ENCODE data around the gene PATJ. TPM values are rescaled to one million over a fixed set of nuclear protein-coding genes. Genes with fewer than 3 reads are reported as not detected.

Gene PATJ
- total RNA-seq, 1 experiment from 2014 or later = 28.7 TPM

DNA sequence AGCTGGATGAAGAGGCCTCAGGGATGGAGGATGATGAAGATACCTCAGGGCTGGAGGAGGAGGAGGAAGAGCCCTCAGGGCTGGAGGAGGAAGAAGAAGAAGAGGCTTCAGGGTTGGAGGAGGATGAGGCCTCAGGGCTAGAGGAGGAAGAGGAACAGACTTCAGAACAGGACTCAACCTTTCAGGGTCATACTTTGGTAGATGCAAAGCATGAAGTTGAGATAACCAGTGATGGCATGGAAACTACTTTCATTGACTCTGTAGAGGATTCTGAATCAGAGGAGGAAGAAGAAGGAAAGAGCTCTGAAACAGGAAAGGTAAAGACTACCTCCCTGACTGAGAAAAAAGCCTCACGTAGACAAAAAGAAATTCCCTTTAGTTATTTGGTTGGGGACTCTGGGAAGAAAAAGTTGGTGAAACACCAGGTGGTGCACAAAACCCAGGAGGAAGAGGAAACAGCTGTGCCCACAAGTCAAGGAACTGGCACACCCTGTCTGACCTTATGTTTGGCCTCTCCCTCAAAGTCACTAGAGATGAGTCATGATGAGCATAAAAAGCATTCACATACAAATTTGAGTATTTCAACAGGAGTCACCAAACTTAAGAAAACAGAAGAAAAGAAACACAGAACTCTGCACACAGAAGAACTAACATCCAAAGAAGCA is 467.8 kb downstream of the PATJ start:
- Histone ChIP-seq H3K9ac (ENCODE audit: low read length) (no peak overlapping the region), H2AFZ (ENCODE audit: low read length) (no peak overlapping the region), H3K79me2 (ENCODE audit: low read length) (no peaks in the 10 kb centered on the region), H3K36me3 (ENCODE audit: low read depth, low read length) (no peaks in the 10 kb centered on the region), H3F3A (ENCODE audit: low read length, unreplicated experiment) (no peaks in the 10 kb centered on the region), H3K4me2 (ENCODE audit: low read length) (0 out of 2 replicates have a peak overlapping the region, but pooled peaks have one; percentile 14), H3K9me2 (replicated peaks; ENCODE audit: low read length) (no peaks in the 10 kb centered on the region), H3K9me3 (ENCODE audit: low read length) (peaks cover 9% of the 10 kb centered on the region; the same call in 1 of the 2 replicates), H4K20me1 (ENCODE audit: low read length) (no peaks in the 10 kb centered on the region), H3K4me3 (ENCODE audit: low read length) (no peak overlapping the region), H3K27ac (ENCODE audit: low read length) (no peak overlapping the region), H3K4me1 (ENCODE audit: insufficient read depth, low read length) (peaks cover 10% of the 10 kb centered on the region), H3K27me3 (ENCODE audit: low read length) (no peaks in the 10 kb centered on the region)
- peak; percentile 58 for TF ChIP-seq CTCF (conservative IDR thresholded peaks at IDR 0.05; ENCODE audit: low read depth, low read length)
- TF ChIP-seq EZH2phosphoT487 (IDR thresholded peaks at IDR 0.05; ENCODE audit: borderline replicate concordance, low read length) = no peak
- DNase-seq (peak; percentile 75), ATAC-seq (peak; percentile 79)
- no TSS peak for BruUV-seq (replicated peaks)
- POLR2A ChIA-PET (ENCODE audit: unreplicated experiment) = no interaction called here
- CTCF ChIA-PET = no interaction called here
- intact Hi-C loops (cut with micrococcal nuclease) = loop anchor here (1.0 kb wide), 1 partner anchor 197 kb away; no protein-coding TSS in a partner anchor

DNA sequence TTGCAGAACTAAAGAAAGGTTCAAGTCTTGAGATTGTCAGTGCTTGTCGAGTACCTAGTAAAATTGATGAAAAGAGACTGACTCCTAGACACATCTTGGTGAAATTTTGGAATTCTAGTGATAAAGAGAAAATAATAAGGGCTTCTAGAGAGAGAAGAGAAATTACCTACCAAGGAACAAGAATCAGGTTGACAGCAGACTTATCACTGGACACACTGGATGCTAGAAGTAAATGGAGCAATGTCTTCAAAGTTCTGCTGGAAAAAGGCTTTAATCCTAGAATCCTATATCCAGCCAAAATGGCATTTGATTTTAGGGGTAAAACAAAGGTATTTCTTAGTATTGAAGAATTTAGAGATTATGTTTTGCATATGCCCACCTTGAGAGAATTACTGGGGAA is 468.7 kb downstream of the PATJ start:
- no peak for TF ChIP-seq CTCF (conservative IDR thresholded peaks at IDR 0.05; ENCODE audit: low read depth, low read length)
- TF ChIP-seq EZH2phosphoT487 (IDR thresholded peaks at IDR 0.05; ENCODE audit: borderline replicate concordance, low read length) = no peak
- TF ChIP-seq EZH2 (IDR thresholded peaks at IDR 0.05; ENCODE audit: low read length, unreplicated experiment) = no peak
- DNase-seq (no peak), ATAC-seq (no peak)
- H2AFZ ChIP-seq (ENCODE audit: low read length) = no peak overlapping the region
- H4K20me1 ChIP-seq (ENCODE audit: low read length) = no peaks in the 10 kb centered on the region
- no peaks in the 10 kb centered on the region for H3K79me2 ChIP-seq (ENCODE audit: low read length)
- H3K4me2 ChIP-seq (ENCODE audit: low read length) = no peak overlapping the region
- H3K4me1 ChIP-seq (ENCODE audit: insufficient read depth, low read length) = peaks cover 10% of the 10 kb centered on the region
- no TSS peak for BruUV-seq (replicated peaks)
- no peaks in the 10 kb centered on the region for H3K27me3 ChIP-seq (ENCODE audit: low read length)
- H3K9me2 ChIP-seq (replicated peaks; ENCODE audit: low read length) = no peaks in the 10 kb centered on the region
- H3F3A ChIP-seq (ENCODE audit: low read length, unreplicated experiment) = no peaks in the 10 kb centered on the region
- CTCF ChIA-PET = no interaction called here
- intact Hi-C loops (cut with micrococcal nuclease) = loop anchor here (1.0 kb wide), 1 partner anchor 196 kb away; no protein-coding TSS in a partner anchor
- no peak overlapping the region for H3K4me3 ChIP-seq (ENCODE audit: low read length)
- H3K27ac ChIP-seq (ENCODE audit: low read length) = no peak overlapping the region
- H3K36me3 ChIP-seq (ENCODE audit: low read depth, low read length) = no peaks in the 10 kb centered on the region
- H3K9me3 ChIP-seq (ENCODE audit: low read length) = peaks cover 9% of the 10 kb centered on the region; the same call in 1 of the 2 replicates
- no peak overlapping the region for H3K9ac ChIP-seq (ENCODE audit: low read length)
- POLR2A ChIA-PET (ENCODE audit: unreplicated experiment) = no interaction called here

DNA sequence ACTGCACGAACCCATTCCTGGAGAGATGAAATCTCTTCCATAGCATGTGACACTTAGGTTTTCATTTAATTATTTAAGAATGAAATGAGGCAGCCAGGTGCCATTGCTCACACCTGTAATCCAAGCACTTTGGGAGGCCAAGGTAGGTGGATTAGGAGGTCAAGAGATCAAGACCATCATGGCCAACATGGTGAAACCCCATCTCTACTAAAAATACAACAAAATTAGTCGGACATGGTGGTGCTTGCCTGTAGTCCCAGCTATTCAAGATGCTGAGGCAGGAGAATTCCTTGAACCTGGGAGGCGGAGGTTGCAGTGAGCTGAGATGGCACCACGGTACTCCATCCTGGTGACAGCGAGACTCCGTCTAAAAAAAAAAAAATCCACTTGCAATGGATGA is 470.1 kb downstream of the PATJ start:
- no peak overlapping the region for H3K27ac ChIP-seq (ENCODE audit: low read length)
- no TSS peak for BruUV-seq (replicated peaks)
- ATAC-seq = no peak

More for the DNA sequence above, 470.1 kb downstream of the PATJ start:
- H3K9me3 ChIP-seq (ENCODE audit: low read length) = peaks cover 9% of the 10 kb centered on the region; the same call in 1 of the 2 replicates
- TF ChIP-seq EZH2phosphoT487 (IDR thresholded peaks at IDR 0.05; ENCODE audit: borderline replicate concordance, low read length) (no peak), EZH2 (IDR thresholded peaks at IDR 0.05; ENCODE audit: low read length, unreplicated experiment) (no peak), CTCF (conservative IDR thresholded peaks at IDR 0.05; ENCODE audit: low read depth, low read length) (no peak)
- no peaks in the 10 kb centered on the region for H3K9me2 ChIP-seq (replicated peaks; ENCODE audit: low read length)
- H4K20me1 ChIP-seq (ENCODE audit: low read length) = no peaks in the 10 kb centered on the region
- no peaks in the 10 kb centered on the region for H3K79me2 ChIP-seq (ENCODE audit: low read length)
- no peaks in the 10 kb centered on the region for H3K27me3 ChIP-seq (ENCODE audit: low read length)
- intact Hi-C loops (cut with micrococcal nuclease) = no loop called here
- peaks cover 10% of the 10 kb centered on the region for H3K4me1 ChIP-seq (ENCODE audit: insufficient read depth, low read length)
- H3K4me3 ChIP-seq (ENCODE audit: low read length) = no peak overlapping the region
- no peak overlapping the region for H3K4me2 ChIP-seq (ENCODE audit: low read length)
- no peak overlapping the region for H2AFZ ChIP-seq (ENCODE audit: low read length)
- H3K36me3 ChIP-seq (ENCODE audit: low read depth, low read length) = no peaks in the 10 kb centered on the region
- CTCF ChIA-PET = no interaction called here
- DNase-seq = no peak
- POLR2A ChIA-PET (ENCODE audit: unreplicated experiment) = no interaction called here
- H3K9ac ChIP-seq (ENCODE audit: low read length) = no peak overlapping the region
- no peaks in the 10 kb centered on the region for H3F3A ChIP-seq (ENCODE audit: low read length, unreplicated experiment)
